ENCODE measurements around the gene FBXO10.

DNA sequence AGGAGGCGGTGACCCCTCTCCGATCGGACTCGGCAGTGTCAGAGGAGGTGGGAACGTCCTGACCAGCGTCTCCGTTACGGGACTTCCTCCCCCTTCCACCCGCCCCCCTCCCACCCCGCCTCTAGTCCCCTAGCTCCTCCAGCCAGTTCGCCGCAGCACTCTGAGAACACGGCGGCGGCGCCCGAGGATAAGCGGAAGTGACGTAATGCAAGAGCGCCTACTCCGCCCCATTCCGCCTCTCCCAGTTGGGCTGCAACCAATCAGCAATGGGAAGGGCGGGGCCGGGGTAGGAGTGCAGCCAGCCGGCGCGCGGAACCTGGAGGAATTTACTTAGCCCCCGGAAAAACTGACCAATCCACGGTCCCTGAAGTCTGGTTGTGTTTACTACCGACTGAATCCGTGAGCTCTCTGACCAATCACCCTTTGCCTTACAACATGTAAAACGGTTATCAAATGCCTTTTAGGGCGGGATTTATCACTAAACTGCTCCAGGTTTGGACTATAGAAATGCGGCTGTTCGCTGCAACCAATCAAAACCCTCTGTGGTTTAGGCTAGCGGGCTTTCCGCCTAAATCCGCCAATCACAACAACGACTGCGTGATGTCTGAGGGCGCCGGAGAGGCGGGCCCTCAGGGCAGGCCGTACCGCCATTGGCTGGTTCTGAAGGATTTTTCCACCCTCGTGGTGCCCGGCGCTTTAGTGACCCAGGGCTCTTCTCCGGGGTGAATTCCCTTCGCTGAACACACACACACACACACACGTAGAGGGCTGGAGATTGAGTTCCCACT lies 110.7 kb downstream of the FBXO10 start, which contains the start of gene ZBTB5:
- TF ChIP-seq CTCF (IDR thresholded peaks at IDR 0.05 in 4 of 5, conservative IDR thresholded peaks at IDR 0.05 in 1 of 5), result peak in 1 of 5 experiments; percentile 16
- TF ChIP-seq POLR2A (IDR thresholded peaks at IDR 0.05), result peak; percentile 84 to 94

All from gastrocnemius medialis (tissue), 4 donors.